IMR-90 (cell line): ENCODE results near the gene SDF2L1. TPM values are rescaled to one million over a fixed set of nuclear protein-coding genes. Genes with fewer than 3 reads are reported as not detected.

Source experiments
- ATAC-seq: fragments of 200-7000 bp; cut with Tn5 transposase; 2 replicates; pipeline ENCODE4 v1.9.1; 2020; ENCODE audit warnings: low read depth, mild to moderate bottlenecking, moderate library complexity
- BruUV-seq: library from RNA; stranded (reverse); fragments of 400-500 nt; replicated peaks from 2 replicates; lab custom pipeline; 2021; lab: Mats Ljungman, UMichigan
- CTCF ChIA-PET: fragments of 300-600 bp; formaldehyde crosslinking; extraction: SDS; loops from one replicate; lab custom pipeline; 2021; ENCODE audit warnings: antibody characterized with exemption; lab: Yijun Ruan, JAX
- POLR2A ChIA-PET: fragments of 300-600 bp; sonication (Branson Sonifier 250); formaldehyde crosslinking; loops from one replicate; lab custom pipeline; 2022; ENCODE audit warnings: antibody characterized with exemption; ENCODE audit not compliant: unreplicated experiment; lab: Charles Lee
- DNase-seq: peaks from one replicate; pipeline ENCODE4 v3.0.0; 2013
- H2AFZ ChIP-seq: replicated peaks from 2 replicates; pipeline ENCODE3; 2013; ENCODE audit warnings: low read length, mild to moderate bottlenecking; ENCODE audit not compliant: poor library complexity
- H2AK5ac ChIP-seq: 2 replicates; pipeline ENCODE4 v1.6.1; 2013; ENCODE audit warnings: low read depth, low read length, inconsistent platforms
- H2AK9ac ChIP-seq: replicated peaks from 2 replicates; pipeline ENCODE3; 2013; ENCODE audit warnings: mild to moderate bottlenecking, low read depth, low read length, moderate library complexity; ENCODE audit not compliant: poor library complexity
- H2BK120ac ChIP-seq: 2 replicates; pipeline ENCODE4 v1.6.1; 2013; ENCODE audit warnings: low read depth, low read length, inconsistent platforms
- H2BK15ac ChIP-seq: 3 replicates; pipeline ENCODE4 v1.6.1; 2013; ENCODE audit warnings: low read depth, low read length, inconsistent platforms
- H2BK20ac ChIP-seq: 2 replicates; pipeline ENCODE4 v1.6.1; 2013; ENCODE audit warnings: low read depth, mild to moderate bottlenecking, inconsistent platforms, low read length, moderate library complexity
- H2BK5ac ChIP-seq: 2 replicates; pipeline ENCODE4 v1.6.1; 2013; ENCODE audit warnings: mild to moderate bottlenecking, low read depth, low read length, inconsistent platforms; ENCODE audit not compliant: poor library complexity, severe bottlenecking
- H3K14ac ChIP-seq: replicated peaks from 2 replicates; pipeline ENCODE4 v1.6.1; 2013; ENCODE audit warnings: low read depth, low read length, inconsistent platforms
- H3K18ac ChIP-seq: 2 replicates; pipeline ENCODE4 v1.6.1; 2013; ENCODE audit warnings: low read depth, low read length, control low read depth
- H3K23ac ChIP-seq: 2 replicates; pipeline ENCODE4 v1.6.1; 2013; ENCODE audit warnings: low read depth, low read length, inconsistent platforms
- H3K27ac ChIP-seq: 2 replicates; pipeline ENCODE4 v1.5.1; 2013; ENCODE audit warnings: mild to moderate bottlenecking, control low read depth, low read length; ENCODE audit not compliant: insufficient read depth
- H3K27me3 ChIP-seq: 2 replicates; pipeline ENCODE4 v1.6.1; 2013; ENCODE audit warnings: low read length; ENCODE audit not compliant: control insufficient read depth, insufficient read depth
- H3K36me3 ChIP-seq: 2 replicates; pipeline ENCODE4 v1.6.1; 2013; ENCODE audit warnings: low read length, mixed read lengths; ENCODE audit not compliant: control insufficient read depth, insufficient read depth
- H3K4ac ChIP-seq: 2 replicates; pipeline ENCODE4 v1.6.1; 2013; ENCODE audit warnings: low read depth, low read length, inconsistent platforms
- H3K4me1 ChIP-seq: 2 replicates; pipeline ENCODE4 v1.6.1; 2013; ENCODE audit warnings: low read length, mixed read lengths; ENCODE audit not compliant: control insufficient read depth, insufficient read depth
- H3K4me2 ChIP-seq: 2 replicates; pipeline ENCODE4 v1.6.1; 2013; ENCODE audit warnings: low read depth, mild to moderate bottlenecking, control low read depth, low read length, moderate library complexity
- H3K4me3 ChIP-seq: 2 replicates; pipeline ENCODE4 v1.5.1; 2013; ENCODE audit warnings: low read depth, mild to moderate bottlenecking, control low read depth, low read length, moderate library complexity; ENCODE audit not compliant: insufficient read depth
- H3K56ac ChIP-seq: 2 replicates; pipeline ENCODE4 v1.6.1; 2013; ENCODE audit warnings: low read length, inconsistent platforms; ENCODE audit not compliant: insufficient read depth; ENCODE audit errors: extremely low read depth
- H3K79me1 ChIP-seq, 2 experiments: 2 replicates each; pipeline ENCODE4 v1.6.1; 2013; ENCODE audit warnings: low read length in 2 of 2, inconsistent platforms in 1 of 2, low read depth in 1 of 2
- H3K9ac ChIP-seq: 2 replicates; pipeline ENCODE4 v1.6.1; 2013; ENCODE audit warnings: low read depth, low read length, control low read depth
- H3K9me1 ChIP-seq: 2 replicates; pipeline ENCODE4 v1.6.1; 2013; ENCODE audit warnings: low read length, inconsistent platforms; ENCODE audit not compliant: insufficient read depth
- H3K9me3 ChIP-seq: 2 replicates; pipeline ENCODE4 v1.6.1; 2013; ENCODE audit warnings: low read length; ENCODE audit not compliant: control insufficient read depth, insufficient read depth
- H4K20me1 ChIP-seq: 2 replicates; pipeline ENCODE4 v1.6.1; 2013; ENCODE audit warnings: low read length, inconsistent platforms; ENCODE audit not compliant: insufficient read depth
- H4K5ac ChIP-seq: 2 replicates; pipeline ENCODE4 v1.6.1; 2013; ENCODE audit warnings: mild to moderate bottlenecking, low read depth, low read length, control low read depth
- H4K8ac ChIP-seq, 2 experiments: 2 replicates each; pipeline ENCODE4 v1.6.1; 2013; ENCODE audit warnings: low read depth in 2 of 2, low read length in 2 of 2, control low read depth in 1 of 2, inconsistent platforms in 1 of 2
- H4K91ac ChIP-seq: 2 replicates; pipeline ENCODE4 v1.6.1; 2013; ENCODE audit warnings: low read depth, low read length, inconsistent platforms; ENCODE audit not compliant: insufficient read depth
- BHLHE40 ChIP-seq: fragments of 150-350 bp; IDR thresholded peaks from 2 replicates; pipeline ENCODE4 v1.6.1; 2016; ENCODE audit warnings: mild to moderate bottlenecking, low read depth, low read length
- CHD1 ChIP-seq: IDR thresholded peaks from 2 replicates; pipeline ENCODE4 v1.6.1; 2012; ENCODE audit warnings: low read depth, low read length, improper control_type of control experiment
- FOS ChIP-seq: fragments of 150-350 bp; IDR thresholded peaks from 2 replicates; pipeline ENCODE4 v1.6.1; 2016; ENCODE audit warnings: low read depth, low read length
- MAFK ChIP-seq: IDR thresholded peaks from 2 replicates; pipeline ENCODE4 v1.6.1; 2012; ENCODE audit warnings: low read depth, low read length, improper control_type of control experiment
- MAZ ChIP-seq: IDR thresholded peaks from 2 replicates; pipeline ENCODE4 v1.6.1; 2012; ENCODE audit warnings: low read depth, mild to moderate bottlenecking, low read length, improper control_type of control experiment, moderate library complexity, borderline replicate concordance
- MXI1 ChIP-seq: IDR thresholded peaks from 2 replicates; pipeline ENCODE4 v1.6.1; 2012; ENCODE audit warnings: low read depth, mild to moderate bottlenecking, low read length, moderate library complexity, borderline replicate concordance
- NFE2L2 ChIP-seq: fragments of 150-350 bp; IDR thresholded peaks from 2 replicates; pipeline ENCODE4 v1.6.1; 2016; ENCODE audit warnings: low read depth, mild to moderate bottlenecking, low read length
- POLR2A ChIP-seq: IDR thresholded peaks from 2 replicates; pipeline ENCODE4 v1.6.1; 2012; ENCODE audit warnings: mild to moderate bottlenecking, low read depth, low read length
- RAD21 ChIP-seq: IDR thresholded peaks from 2 replicates; pipeline ENCODE4 v1.6.1; 2012; ENCODE audit warnings: low read length, improper control_type of control experiment
- RCOR1 ChIP-seq: IDR thresholded peaks from 2 replicates; pipeline ENCODE4 v1.6.1; 2012; ENCODE audit warnings: mild to moderate bottlenecking, low read length, improper control_type of control experiment; ENCODE audit not compliant: insufficient replicate concordance
- RFX5 ChIP-seq: IDR thresholded peaks from 2 replicates; pipeline ENCODE4 v1.8.0; 2012; ENCODE audit warnings: low read depth, mild to moderate bottlenecking, low read length, moderate library complexity
- WGBS, 2 experiments: methylation state at CpG; one replicate each; pipeline versions ENCODE4 v1.1.5 to v1.1.7; 2013; ENCODE audit warnings: missing lambda C conversion rate in 2 of 2; ENCODE audit not compliant: insufficient read length in 1 of 2; ENCODE audit errors: extremely low coverage in 2 of 2; 5-methylcytosine and 5-hydroxymethylcytosine counted together
- dilution Hi-C: fragments of 300-500 bp; cut with HindIII; formaldehyde crosslinking; loops from one replicate; pipeline ENCODE4 v1.14.3; 2018; ENCODE audit warnings: low sequenced_read_pairs; ENCODE audit not compliant: unreplicated experiment
- in situ Hi-C: fragments of 300-500 bp; cut with MboI; formaldehyde crosslinking; loops from 3 replicates; pipeline ENCODE4 v1.14.3; 2019; ENCODE audit warnings: low sequenced_read_pairs, inconsistent platforms, mixed read lengths
- intact Hi-C: fragments of 100-400 bp; cut with micrococcal nuclease; formaldehyde crosslinking; loops from 2 replicates; pipeline ENCODE4 v1.10.0; 2022
- polyA plus RNA-seq, 3 experiments: library from polyadenylated mRNA; depleted of rRNA; stranded (reverse); fragments of >200 nt; gene quantifications; 2 replicates each; pipeline ENCODE4 v1.2.3, GENCODE V29; 2012; ENCODE audit warnings: low replicate concordance in 1 of 3
- total RNA-seq: library from RNA; depleted of rRNA; stranded (reverse); fragments of >200 nt; gene quantifications from 2 replicates; pipeline ENCODE4 v1.2.3, GENCODE V29; 2012
- TF ChIP-seq, protein P1 (sequence below): conservative IDR thresholded peaks from 2 replicates; pipeline ENCODE4 v1.5.1; 2012; ENCODE audit warnings: mild to moderate bottlenecking, low read depth, low read length, improper control_type of control experiment
- TF ChIP-seq, protein P2 (sequence below): fragments of 150-350 bp; IDR thresholded peaks from 2 replicates; pipeline ENCODE4 v1.6.1; 2017; ENCODE audit warnings: mild to moderate bottlenecking, antibody characterized with exemption, low read length, low read depth
- TF ChIP-seq, protein P3 (sequence below): fragments of 150-350 bp; IDR thresholded peaks from 2 replicates; pipeline ENCODE4 v1.6.1; 2016; ENCODE audit warnings: low read depth, mild to moderate bottlenecking, low read length, moderate library complexity, borderline replicate concordance

The SDF2L1 gene
- total and polyA plus RNA-seq, 2 of the 4 experiments (the other 2 are of a cell fraction), result 18.8 to 51.1 TPM

DNA sequence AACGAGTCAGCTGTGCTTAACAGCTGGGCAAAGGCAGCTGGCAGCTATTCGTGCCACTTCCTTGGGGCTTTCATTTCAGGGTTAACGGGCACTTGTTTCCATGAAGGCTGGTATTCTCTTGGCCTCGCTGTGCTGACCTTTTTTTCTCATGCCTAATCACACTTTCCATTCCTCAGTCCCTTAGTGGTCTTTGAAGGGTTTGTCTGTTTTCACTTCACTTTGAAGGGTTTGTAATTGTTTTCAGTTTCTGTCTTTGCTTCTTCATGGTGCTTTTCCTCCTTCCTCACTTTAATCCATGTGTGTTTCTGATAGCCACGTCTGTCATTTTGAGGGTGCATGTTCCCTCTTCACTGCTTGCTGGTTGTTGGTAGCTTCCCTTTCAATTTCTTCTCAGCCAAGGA, 48.3 kb downstream of the SDF2L1 start:
- H4K91ac ChIP-seq, result no peak overlapping the region
- no peak overlapping the region for H4K8ac ChIP-seq
- dilution Hi-C loops, result no loop called here
- no peak overlapping the region for H2BK5ac ChIP-seq
- intact Hi-C loops, result no loop called here
- H3K14ac ChIP-seq, result no peak overlapping the region
- no peak overlapping the region for H3K27ac ChIP-seq
- no peak overlapping the region for H3K9ac ChIP-seq
- H2AK5ac ChIP-seq, result no peak overlapping the region
- ChIA-PET CTCF (interaction anchor here (0.6 kb wide), 2 partner anchors 29 to 203 kb away, joined by 3 read pairs; no protein-coding TSS in a partner anchor), POLR2A (interaction anchor here (0.8 kb wide), 1 partner anchor 9 kb away, joined by 13 read pairs; no protein-coding TSS in a partner anchor)
- WGBS, 2 experiments, result 100% methylated on average over 1 of the region's 5 CpGs; no CpG with 5 or more reads in 1 of the 2 experiments
- H3K4me3 ChIP-seq, result no peak overlapping the region
- peaks cover 3% of the 10 kb centered on the region; the same call in 1 of the 2 replicates for H4K20me1 ChIP-seq
- no peak overlapping the region for H2BK20ac ChIP-seq
- no peak overlapping the region for H4K5ac ChIP-seq
- ATAC-seq (no peak), DNase-seq (no peak)
- H3K4ac ChIP-seq, result no peak overlapping the region
- H2BK120ac ChIP-seq, result no peak overlapping the region
- no peak overlapping the region for H2BK15ac ChIP-seq
- no peak for TF ChIP-seq MAFK
- no peak for TF ChIP-seq CHD1
- TF ChIP-seq, protein P1, sequence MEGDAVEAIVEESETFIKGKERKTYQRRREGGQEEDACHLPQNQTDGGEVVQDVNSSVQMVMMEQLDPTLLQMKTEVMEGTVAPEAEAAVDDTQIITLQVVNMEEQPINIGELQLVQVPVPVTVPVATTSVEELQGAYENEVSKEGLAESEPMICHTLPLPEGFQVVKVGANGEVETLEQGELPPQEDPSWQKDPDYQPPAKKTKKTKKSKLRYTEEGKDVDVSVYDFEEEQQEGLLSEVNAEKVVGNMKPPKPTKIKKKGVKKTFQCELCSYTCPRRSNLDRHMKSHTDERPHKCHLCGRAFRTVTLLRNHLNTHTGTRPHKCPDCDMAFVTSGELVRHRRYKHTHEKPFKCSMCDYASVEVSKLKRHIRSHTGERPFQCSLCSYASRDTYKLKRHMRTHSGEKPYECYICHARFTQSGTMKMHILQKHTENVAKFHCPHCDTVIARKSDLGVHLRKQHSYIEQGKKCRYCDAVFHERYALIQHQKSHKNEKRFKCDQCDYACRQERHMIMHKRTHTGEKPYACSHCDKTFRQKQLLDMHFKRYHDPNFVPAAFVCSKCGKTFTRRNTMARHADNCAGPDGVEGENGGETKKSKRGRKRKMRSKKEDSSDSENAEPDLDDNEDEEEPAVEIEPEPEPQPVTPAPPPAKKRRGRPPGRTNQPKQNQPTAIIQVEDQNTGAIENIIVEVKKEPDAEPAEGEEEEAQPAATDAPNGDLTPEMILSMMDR, result no peak
- TF ChIP-seq NFE2L2, result no peak
- TF ChIP-seq RCOR1, result no peak
- TF ChIP-seq, protein P2, sequence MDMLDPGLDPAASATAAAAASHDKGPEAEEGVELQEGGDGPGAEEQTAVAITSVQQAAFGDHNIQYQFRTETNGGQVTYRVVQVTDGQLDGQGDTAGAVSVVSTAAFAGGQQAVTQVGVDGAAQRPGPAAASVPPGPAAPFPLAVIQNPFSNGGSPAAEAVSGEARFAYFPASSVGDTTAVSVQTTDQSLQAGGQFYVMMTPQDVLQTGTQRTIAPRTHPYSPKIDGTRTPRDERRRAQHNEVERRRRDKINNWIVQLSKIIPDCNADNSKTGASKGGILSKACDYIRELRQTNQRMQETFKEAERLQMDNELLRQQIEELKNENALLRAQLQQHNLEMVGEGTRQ, result no peak
- no peak for TF ChIP-seq FOS
- TF ChIP-seq MXI1, result no peak
- no peak for TF ChIP-seq MAZ
- TF ChIP-seq BHLHE40, result no peak
- TF ChIP-seq RAD21, result no peak
- TF ChIP-seq, protein P3, sequence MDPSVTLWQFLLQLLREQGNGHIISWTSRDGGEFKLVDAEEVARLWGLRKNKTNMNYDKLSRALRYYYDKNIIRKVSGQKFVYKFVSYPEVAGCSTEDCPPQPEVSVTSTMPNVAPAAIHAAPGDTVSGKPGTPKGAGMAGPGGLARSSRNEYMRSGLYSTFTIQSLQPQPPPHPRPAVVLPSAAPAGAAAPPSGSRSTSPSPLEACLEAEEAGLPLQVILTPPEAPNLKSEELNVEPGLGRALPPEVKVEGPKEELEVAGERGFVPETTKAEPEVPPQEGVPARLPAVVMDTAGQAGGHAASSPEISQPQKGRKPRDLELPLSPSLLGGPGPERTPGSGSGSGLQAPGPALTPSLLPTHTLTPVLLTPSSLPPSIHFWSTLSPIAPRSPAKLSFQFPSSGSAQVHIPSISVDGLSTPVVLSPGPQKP, result no peak
- TF ChIP-seq POLR2A, result no peak
- TF ChIP-seq RFX5, result no peak
- H3K18ac ChIP-seq, result no peak overlapping the region
- no TSS peak for BruUV-seq
- in situ Hi-C loops, result no loop called here
- H3K4me1 ChIP-seq, result no peaks in the 10 kb centered on the region
- no peak overlapping the region for H2AFZ ChIP-seq
- H3K27me3 ChIP-seq, result no peaks in the 10 kb centered on the region
- H3K9me1 ChIP-seq, result peaks cover 6% of the 10 kb centered on the region; the same call in 1 of the 2 replicates
- H3K23ac ChIP-seq, result no peak overlapping the region
- no peaks in the 10 kb centered on the region for H3K9me3 ChIP-seq
- peaks cover 0 to 7% of the 10 kb centered on the region in 2 experiments; a peak in 1 of 4 replicates for H3K79me1 ChIP-seq
- no peak overlapping the region for H3K56ac ChIP-seq
- H3K4me2 ChIP-seq, result no peak overlapping the region
- H3K36me3 ChIP-seq, result peaks cover 59% of the 10 kb centered on the region
- no peak overlapping the region for H2AK9ac ChIP-seq
